GM10266 (cell line): ENCODE measurements around the gene SSH2.

Source experiments
- DNase-seq: peaks from one replicate; pipeline ENCODE4 v3.0.0; 2012; ENCODE audit errors: extremely low spot score
- TF ChIP-seq, protein P1 (sequence below): IDR thresholded peaks from 2 replicates; pipeline ENCODE4 v1.5.1; 2012; ENCODE audit warnings: mild to moderate bottlenecking, low read depth; ENCODE audit not compliant: control insufficient read depth, insufficient read depth; ENCODE audit errors: missing control alignments

Gene SSH2

DNA sequence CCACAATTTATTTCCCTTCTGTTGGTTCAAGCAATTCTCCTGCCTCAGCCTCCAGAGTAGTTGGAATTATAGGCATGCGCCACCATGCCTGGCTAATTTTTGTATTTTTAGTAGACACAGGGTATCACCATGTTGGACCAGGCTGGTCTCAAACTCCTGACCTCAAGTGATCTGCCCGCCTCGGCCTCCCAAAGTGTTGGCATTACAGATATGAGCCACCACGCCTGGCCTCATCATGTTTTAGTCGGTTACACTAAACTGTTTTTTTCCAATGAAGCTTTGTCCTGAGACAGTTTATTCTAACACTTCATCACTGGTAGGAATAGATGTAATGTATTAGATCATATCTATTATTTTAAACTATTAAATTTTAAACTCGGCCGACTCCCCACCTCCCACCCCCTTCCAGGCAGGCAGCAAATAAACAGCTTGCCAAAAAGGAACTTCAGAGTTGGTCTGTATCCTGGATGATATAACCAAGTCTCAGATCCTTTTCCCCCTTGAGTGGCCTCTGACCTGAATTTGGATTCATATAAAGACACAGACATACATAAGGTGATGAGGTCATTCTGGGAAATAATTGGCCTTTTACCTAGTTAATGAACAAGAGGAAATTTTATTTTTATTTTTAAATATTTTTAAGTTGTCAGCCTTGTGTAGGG lies 288.9 kb downstream of the SSH2 start:
- DNase-seq = no peak

DNA sequence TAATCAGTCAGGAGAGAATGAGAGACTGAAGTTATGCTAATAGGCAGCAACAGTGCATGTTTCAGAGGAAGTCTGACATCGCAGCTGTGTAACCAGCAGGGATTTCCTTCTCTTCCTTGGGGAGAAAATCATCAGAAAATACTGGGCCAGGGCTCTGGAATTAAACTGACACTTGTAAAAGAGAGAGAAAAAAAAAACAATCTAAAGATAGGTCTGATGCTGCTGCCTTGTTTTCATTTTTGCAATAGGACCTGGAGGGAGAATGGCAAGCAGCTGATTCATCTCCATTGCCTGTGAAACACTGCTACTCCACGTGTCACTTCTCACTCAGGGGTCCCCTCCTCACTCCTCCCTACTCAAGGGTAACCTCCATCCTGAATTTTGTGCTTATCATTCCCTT lies 289.6 kb downstream of the SSH2 start:
- no peak for DNase-seq
- TF ChIP-seq, protein P1, sequence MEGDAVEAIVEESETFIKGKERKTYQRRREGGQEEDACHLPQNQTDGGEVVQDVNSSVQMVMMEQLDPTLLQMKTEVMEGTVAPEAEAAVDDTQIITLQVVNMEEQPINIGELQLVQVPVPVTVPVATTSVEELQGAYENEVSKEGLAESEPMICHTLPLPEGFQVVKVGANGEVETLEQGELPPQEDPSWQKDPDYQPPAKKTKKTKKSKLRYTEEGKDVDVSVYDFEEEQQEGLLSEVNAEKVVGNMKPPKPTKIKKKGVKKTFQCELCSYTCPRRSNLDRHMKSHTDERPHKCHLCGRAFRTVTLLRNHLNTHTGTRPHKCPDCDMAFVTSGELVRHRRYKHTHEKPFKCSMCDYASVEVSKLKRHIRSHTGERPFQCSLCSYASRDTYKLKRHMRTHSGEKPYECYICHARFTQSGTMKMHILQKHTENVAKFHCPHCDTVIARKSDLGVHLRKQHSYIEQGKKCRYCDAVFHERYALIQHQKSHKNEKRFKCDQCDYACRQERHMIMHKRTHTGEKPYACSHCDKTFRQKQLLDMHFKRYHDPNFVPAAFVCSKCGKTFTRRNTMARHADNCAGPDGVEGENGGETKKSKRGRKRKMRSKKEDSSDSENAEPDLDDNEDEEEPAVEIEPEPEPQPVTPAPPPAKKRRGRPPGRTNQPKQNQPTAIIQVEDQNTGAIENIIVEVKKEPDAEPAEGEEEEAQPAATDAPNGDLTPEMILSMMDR = no peak

More for the DNA sequence above, 288.9 kb downstream of the SSH2 start:
- TF ChIP-seq, protein P1 = no peak

DNA sequence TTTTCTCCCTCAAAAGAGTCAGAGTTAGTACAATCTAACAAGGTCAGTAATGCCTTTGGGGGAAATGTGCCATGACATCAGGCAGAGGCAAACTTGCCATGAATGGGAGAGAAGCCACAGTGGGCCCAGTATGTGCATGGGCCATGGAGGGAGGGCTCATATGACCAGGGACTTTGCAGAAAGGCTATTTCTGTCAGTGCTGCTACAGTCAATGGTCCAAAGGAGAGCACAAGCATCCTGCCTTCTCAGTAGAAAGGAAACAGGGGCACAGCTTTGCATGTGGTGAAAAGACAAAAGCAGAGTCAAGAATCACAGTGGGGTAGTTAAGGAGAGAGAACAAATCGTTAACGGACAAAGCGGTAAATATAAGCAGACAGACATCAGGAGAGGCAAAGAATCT lies 296.1 kb downstream of the SSH2 start:
- TF ChIP-seq, protein P1 = no peak
- DNase-seq = no peak

DNA sequence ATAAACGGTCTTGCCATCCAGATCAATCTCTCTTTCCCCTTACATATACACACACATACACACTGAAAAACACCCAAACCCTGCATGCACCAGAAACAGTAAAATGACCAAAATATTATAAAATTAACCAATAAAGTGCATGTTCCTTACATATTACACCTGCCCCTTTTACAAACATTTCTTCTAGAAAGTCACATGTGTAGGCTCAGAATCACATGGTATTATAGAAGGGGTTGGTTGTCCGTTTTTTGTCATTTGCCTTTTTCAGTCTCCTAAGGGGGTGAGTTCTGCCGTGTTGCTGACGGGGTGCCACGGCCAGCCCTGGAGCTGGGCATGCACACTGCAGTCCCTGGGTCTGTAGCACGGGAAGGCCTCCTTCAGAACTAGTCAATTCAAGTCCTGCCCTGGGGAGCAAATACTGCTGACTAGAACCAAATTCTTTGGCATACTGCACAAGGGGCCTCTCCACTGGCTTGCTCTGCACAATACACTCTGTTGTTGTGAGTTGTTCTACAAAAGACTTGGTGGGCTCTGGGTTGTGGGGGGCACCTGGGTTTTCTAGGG lies 299.3 kb downstream of the SSH2 start:
- TF ChIP-seq, protein P1 = no peak
- no peak for DNase-seq

DNA sequence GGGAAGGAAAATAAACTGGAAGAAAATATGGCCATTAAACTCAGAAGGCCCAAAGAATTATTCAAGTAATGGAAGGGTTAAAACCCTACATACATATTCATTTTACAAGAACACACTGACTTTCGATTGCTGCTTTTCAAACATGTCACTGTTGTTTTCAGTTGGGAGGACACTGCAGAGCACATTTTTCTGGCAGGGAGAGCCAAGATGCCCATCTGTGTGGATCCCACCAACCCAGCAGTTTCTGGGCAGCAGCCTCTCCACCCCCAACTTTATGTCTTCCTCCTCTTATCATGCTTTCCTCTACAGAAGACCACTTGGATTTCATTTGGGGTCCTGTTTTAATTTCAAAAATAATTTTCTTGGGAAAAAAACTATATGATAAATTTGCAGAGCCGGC lies 300.2 kb downstream of the SSH2 start:
- no peak for DNase-seq
- TF ChIP-seq, protein P1 = no peak

DNA sequence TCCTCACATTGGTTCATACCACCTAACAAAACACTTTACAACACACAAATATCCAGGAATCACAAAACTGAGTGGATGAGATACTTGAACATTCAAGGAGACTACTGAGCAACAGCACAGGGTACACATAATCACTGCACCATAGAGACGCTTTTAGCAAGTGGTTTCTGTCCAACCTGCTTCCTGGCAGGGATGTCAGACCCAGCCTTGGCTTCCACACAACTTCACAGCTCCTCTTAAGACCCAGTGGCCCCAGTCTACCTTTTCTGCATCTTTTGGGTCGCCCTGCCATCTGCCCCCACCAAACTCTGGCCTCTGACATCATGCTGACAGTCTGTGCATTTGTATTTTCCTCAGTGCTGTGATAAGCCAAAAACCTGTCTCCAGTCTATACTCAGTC lies 301.4 kb downstream of the SSH2 start:
- DNase-seq = no peak
- TF ChIP-seq, protein P1 = no peak

DNA sequence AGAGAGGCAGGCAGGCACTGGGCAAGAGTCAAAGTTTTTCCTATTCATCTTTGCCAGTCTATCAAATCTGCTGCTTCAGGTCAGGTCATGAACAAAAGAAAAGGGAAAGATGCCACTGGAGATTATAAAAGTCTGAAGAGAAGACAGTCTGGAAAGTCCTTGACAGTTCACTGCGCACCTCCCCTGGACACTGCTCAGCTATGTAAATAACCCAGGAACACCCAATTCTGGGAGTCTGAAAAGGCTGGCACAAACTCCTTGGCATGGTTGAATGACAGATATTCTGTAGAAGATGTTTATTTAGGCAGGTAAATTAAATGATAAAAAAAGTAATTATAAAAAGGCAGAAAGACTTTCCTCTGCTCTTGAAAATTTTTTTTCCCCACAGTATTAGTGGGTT lies 302.1 kb downstream of the SSH2 start:
- TF ChIP-seq, protein P1 = no peak
- no peak for DNase-seq
